Adipocyte (in vitro differentiated cells): ENCODE measurements around the gene CLDN19.
"Not testable (repeated sequence)": the region's sequence is repeated elsewhere in the genome, so short reads cannot be mapped to it uniquely, and the experiment has no call there.

Experiments
- DNase-seq: peaks from one replicate; pipeline ENCODE4 v3.0.0-alpha.2; 2015; ENCODE audit warnings: low read depth
- H3K27me3 ChIP-seq: replicated peaks from 2 replicates; pipeline ENCODE4 v1.7.0; 2013; ENCODE audit warnings: mild to moderate bottlenecking, low read length, moderate library complexity; ENCODE audit not compliant: control insufficient read depth, insufficient read depth
- H3K36me3 ChIP-seq: 2 replicates; pipeline ENCODE4 v1.7.0; 2013; ENCODE audit warnings: low read length, mild to moderate bottlenecking, moderate library complexity; ENCODE audit not compliant: control insufficient read depth, insufficient read depth, severe bottlenecking
- H3K4me1 ChIP-seq: 2 replicates; pipeline ENCODE4 v1.7.0; 2013; ENCODE audit warnings: mild to moderate bottlenecking, low read length, moderate library complexity; ENCODE audit not compliant: control insufficient read depth, insufficient read depth
- H3K4me3 ChIP-seq: 2 replicates; pipeline ENCODE4 v1.7.0; 2013; ENCODE audit warnings: mild to moderate bottlenecking, low read length, moderate library complexity
- H3K9ac ChIP-seq: 2 replicates; pipeline ENCODE4 v1.7.0; 2013; ENCODE audit warnings: mild to moderate bottlenecking, low read length, moderate library complexity
- H3K9me3 ChIP-seq: 2 replicates; pipeline ENCODE4 v1.7.0; 2013; ENCODE audit warnings: mild to moderate bottlenecking, low read length, moderate library complexity; ENCODE audit not compliant: control insufficient read depth

The CLDN19 gene

GRCh38 chr1:42725820-42726219 lies 14.2 kb downstream of the CLDN19 start:
- H3K27me3 ChIP-seq, H3K9me3 ChIP-seq, DNase-seq, H3K36me3 ChIP-seq, H3K9ac ChIP-seq, H3K4me1 ChIP-seq, H3K4me3 ChIP-seq: not testable (repeated sequence)

- H3K4me1 ChIP-seq = peaks cover 3% of the 10 kb centered on the region
- H3K36me3 ChIP-seq = no peaks in the 10 kb centered on the region
- DNase-seq = no peak
- H3K27me3 ChIP-seq = no peaks in the 10 kb centered on the region
- H3K9me3 ChIP-seq = no peaks in the 10 kb centered on the region
- H3K9ac ChIP-seq = no peak overlapping the region
- no peak overlapping the region for H3K4me3 ChIP-seq
These were observed 16.5 kb downstream of the CLDN19 start for GRCh38 chr1:42723511-42723910.

GRCh38 chr1:42722403-42722802 lies 17.6 kb downstream of the CLDN19 start:
- H3K4me1 ChIP-seq, DNase-seq: not testable (repeated sequence)

GRCh38 chr1:42721926-42722325 lies 18.1 kb downstream of the CLDN19 start:
- no peaks in the 10 kb centered on the region for H3K36me3 ChIP-seq
- no peak overlapping the region for H3K9ac ChIP-seq
- DNase-seq = no peak
- H3K4me3 ChIP-seq = no peak overlapping the region
- H3K27me3 ChIP-seq = no peaks in the 10 kb centered on the region
- H3K9me3 ChIP-seq = no peaks in the 10 kb centered on the region
- H3K4me1 ChIP-seq = no peaks in the 10 kb centered on the region

More at GRCh38 chr1:42722403-42722802, 17.6 kb downstream of the CLDN19 start:
- H3K36me3 ChIP-seq, H3K9ac ChIP-seq, H3K9me3 ChIP-seq, H3K27me3 ChIP-seq, H3K4me3 ChIP-seq: not testable (repeated sequence)

GRCh38 chr1:42720868-42721267 lies 19.2 kb downstream of the CLDN19 start:
- H3K4me1 ChIP-seq = no peaks in the 10 kb centered on the region
- no peaks in the 10 kb centered on the region for H3K36me3 ChIP-seq
- no peaks in the 10 kb centered on the region for H3K27me3 ChIP-seq
- no peak overlapping the region for H3K9ac ChIP-seq
- H3K9me3 ChIP-seq = no peaks in the 10 kb centered on the region
- H3K4me3 ChIP-seq = no peak overlapping the region
- DNase-seq = no peak

GRCh38 chr1:42714441-42714840 lies 25.6 kb downstream of the CLDN19 start:
- H3K4me1 ChIP-seq, H3K36me3 ChIP-seq, H3K4me3 ChIP-seq, H3K9me3 ChIP-seq, H3K27me3 ChIP-seq, H3K9ac ChIP-seq, DNase-seq: not testable (repeated sequence)

- no peaks in the 10 kb centered on the region for H3K36me3 ChIP-seq
- H3K9me3 ChIP-seq = no peaks in the 10 kb centered on the region
- no peaks in the 10 kb centered on the region for H3K27me3 ChIP-seq
- H3K9ac ChIP-seq = no peak overlapping the region
- no peak overlapping the region for H3K4me3 ChIP-seq
- no peaks in the 10 kb centered on the region for H3K4me1 ChIP-seq
- DNase-seq = no peak
These were observed 26.7 kb downstream of the CLDN19 start for GRCh38 chr1:42713293-42713692.

GRCh38 chr1:42712808-42713207 lies 27.2 kb downstream of the CLDN19 start:
- H3K36me3 ChIP-seq, H3K27me3 ChIP-seq, H3K9me3 ChIP-seq, H3K4me3 ChIP-seq, DNase-seq, H3K4me1 ChIP-seq, H3K9ac ChIP-seq: not testable (repeated sequence)

- peaks cover 11% of the 10 kb centered on the region for H3K4me1 ChIP-seq
- DNase-seq = no peak
- no peak overlapping the region for H3K9ac ChIP-seq
- peaks cover 70% of the 10 kb centered on the region for H3K36me3 ChIP-seq
- no peaks in the 10 kb centered on the region for H3K27me3 ChIP-seq
- H3K9me3 ChIP-seq = no peaks in the 10 kb centered on the region
- H3K4me3 ChIP-seq = no peak overlapping the region
These were observed 36.1 kb downstream of the CLDN19 start for GRCh38 chr1:42703888-42704464.

GRCh38 chr1:42700006-42700405 lies 40.0 kb downstream of the CLDN19 start:
- no peak for DNase-seq
- H3K4me1 ChIP-seq = peaks cover 11% of the 10 kb centered on the region
- H3K4me3 ChIP-seq = no peak overlapping the region
- peaks cover 96% of the 10 kb centered on the region for H3K36me3 ChIP-seq
- no peaks in the 10 kb centered on the region for H3K27me3 ChIP-seq
- no peaks in the 10 kb centered on the region for H3K9me3 ChIP-seq
- H3K9ac ChIP-seq = no peak overlapping the region

GRCh38 chr1:42698081-42698813 lies 41.8 kb downstream of the CLDN19 start:
- peaks cover 97% of the 10 kb centered on the region for H3K36me3 ChIP-seq
- no peak overlapping the region for H3K4me3 ChIP-seq
- no peak overlapping the region for H3K9ac ChIP-seq
- no peaks in the 10 kb centered on the region for H3K9me3 ChIP-seq
- H3K4me1 ChIP-seq = peaks cover 13% of the 10 kb centered on the region
- no peak for DNase-seq
- H3K27me3 ChIP-seq = no peaks in the 10 kb centered on the region

- Histone ChIP-seq H3K9me3 (no peaks in the 10 kb centered on the region), H3K4me3 (no peak overlapping the region), H3K4me1 (peaks cover 30% of the 10 kb centered on the region), H3K9ac (no peak overlapping the region), H3K36me3 (peaks cover 63% of the 10 kb centered on the region), H3K27me3 (no peaks in the 10 kb centered on the region)
- no peak for DNase-seq
These were observed 47.1 kb downstream of the CLDN19 start for GRCh38 chr1:42692911-42693310.
